HG03558 (cell line): Measurements from ENCODE around the gene SEC14L6.
"Not testable (repeated sequence)": the region's sequence is repeated elsewhere in the genome, so short reads cannot be mapped to it uniquely, and the experiment has no call there.

Experiments used
- ATAC-seq: cut with Tn5 transposase; IDR thresholded peaks from one replicate; pipeline ENCODE4 v1.9.1; 2021; ENCODE audit warnings: moderate number of reproducible peaks; ENCODE audit not compliant: unreplicated experiment; ENCODE audit errors: extremely low read depth

The SEC14L6 gene

DNA sequence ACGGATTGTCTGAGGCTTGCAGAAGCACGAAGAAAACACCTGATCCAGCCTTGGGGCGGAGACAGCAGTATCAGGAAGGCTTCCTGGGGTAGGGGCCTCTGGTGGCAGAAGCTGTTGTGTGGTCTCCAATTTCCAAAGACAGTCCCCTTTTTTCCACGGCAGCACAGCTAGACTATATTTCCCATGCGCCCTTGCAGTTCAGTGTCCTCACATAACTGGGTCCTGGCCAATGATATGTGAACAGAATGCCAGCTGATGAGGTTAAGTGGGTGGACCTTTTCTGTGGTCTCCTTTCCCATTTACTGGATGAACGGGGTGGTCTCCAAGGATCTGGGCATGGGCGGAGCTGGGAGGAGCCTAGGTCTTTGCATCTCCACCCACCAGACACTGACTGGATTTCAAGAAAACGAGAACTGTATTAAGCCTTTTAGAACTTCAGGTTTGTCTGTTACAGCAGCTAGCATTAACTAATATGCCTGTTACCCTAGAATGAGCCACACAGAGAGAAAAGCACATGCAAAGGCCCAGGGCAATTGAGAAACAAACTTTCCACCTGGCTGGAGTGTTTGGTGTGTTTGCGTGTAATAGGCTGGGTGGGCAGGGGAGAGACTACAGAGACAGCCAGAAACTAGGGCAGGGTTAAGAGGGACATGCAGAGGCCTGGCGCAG lies 21.7 kb upstream of the SEC14L6 start:
- no peak for ATAC-seq

DNA sequence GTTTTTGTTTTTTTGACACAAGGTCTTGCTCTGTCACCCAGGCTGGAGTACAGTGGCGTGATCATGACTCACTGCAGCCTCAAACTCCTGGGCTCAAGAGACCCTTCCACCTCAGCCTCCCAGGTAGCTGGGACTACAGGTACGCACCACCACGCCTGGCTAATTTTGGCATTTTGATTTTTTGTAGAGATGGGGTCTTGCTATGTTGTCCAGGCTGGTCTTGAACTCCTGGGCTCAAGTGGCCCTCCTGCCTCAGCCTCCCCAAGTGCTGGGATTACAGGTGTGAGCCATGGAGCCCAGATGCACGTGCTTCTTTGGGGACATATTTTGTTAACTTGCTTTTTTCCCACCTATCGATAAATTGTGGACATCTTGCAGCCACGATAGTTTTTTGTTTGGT lies 20.7 kb upstream of the SEC14L6 start:
- not testable (repeated sequence) for ATAC-seq

DNA sequence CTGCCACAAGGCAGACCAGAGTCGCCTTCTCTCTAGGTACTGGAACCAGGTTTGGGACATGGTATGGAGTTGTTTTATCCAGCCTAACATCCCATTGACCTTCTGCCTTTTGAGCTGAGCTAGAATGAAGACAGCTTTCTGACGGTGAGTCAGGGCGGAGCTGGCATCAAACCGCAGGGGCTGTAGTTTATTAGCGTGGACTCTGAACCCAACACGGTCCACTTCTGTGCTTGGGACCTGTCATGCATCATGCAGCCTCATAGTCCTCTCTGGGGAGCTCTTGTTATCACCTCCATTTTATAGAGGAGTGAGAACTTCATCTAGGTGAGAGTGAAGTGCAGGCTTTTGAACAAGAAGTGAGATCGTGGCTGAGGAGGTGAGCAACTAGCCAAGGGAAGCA lies 19.6 kb upstream of the SEC14L6 start:
- no peak for ATAC-seq

DNA sequence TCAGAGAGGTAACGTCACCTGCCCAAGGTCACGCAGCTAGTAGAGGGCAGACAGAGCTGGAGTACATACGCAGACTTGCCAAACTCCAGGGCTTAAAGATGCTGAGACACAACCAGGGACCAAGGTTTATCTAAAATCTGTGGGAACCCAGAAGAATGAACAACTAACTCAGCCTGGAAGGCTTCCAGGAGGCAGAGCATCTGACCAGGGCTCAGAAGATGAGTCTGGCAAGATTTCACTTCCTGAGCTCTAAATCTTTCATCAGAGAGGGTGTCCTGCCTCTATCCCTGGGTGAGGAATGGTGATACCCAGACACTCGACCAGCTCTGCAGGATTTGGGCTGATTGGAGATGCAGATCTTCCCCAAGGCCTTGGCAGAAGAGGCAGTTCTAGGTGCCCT lies 18.8 kb upstream of the SEC14L6 start:
- no peak for ATAC-seq

DNA sequence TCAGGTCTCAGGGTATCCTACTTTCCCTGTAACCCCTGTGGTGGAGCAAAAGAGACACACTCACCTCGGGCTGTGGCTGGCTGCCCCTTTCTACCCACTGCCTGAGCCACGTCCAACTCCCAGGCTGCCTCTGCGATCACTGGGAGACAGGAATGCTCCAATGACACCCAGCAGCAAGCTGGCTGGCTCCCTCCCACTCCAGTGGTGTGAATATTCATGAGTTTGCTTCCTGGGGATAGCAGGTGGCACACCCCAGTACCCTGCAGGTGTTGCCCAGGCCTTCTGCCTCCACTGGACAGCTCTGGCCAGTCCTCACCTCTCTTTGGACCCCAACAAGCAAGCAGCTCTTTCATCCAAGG lies 18.2 kb upstream of the SEC14L6 start:
- no peak for ATAC-seq

DNA sequence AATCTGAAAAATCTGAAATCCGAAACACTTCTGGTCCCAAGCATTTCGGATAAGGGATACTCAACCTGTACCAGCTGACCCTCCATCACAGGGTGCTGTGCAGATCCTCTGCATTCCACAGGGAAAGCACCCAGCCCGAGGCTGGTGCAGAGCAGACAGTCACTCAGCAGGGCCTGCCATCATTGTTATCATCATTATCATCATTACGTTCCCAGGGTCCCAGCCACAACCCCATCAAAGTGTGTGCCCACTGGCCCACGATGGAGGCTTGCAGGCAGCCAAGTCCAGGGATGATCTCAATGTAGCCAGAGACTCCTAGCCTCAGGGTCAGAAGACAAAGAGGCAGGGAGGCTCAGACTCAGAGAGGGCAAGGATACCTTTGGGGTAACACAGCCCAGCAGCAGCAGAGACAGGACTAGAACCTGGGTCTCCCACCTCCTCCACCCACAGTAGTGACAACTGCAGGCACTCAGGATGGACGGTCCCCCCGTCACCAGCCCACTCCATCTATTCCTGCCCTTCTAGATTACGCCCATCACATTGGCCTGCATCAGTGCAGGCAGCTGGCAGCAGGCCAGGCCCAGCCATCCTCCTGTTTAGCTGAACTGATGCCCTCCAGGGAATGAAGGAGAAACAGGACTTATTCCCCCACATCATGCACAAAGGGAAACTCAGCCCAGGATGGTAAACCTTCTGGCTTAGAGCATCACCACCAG lies 17.7 kb upstream of the SEC14L6 start:
- no peak for ATAC-seq

DNA sequence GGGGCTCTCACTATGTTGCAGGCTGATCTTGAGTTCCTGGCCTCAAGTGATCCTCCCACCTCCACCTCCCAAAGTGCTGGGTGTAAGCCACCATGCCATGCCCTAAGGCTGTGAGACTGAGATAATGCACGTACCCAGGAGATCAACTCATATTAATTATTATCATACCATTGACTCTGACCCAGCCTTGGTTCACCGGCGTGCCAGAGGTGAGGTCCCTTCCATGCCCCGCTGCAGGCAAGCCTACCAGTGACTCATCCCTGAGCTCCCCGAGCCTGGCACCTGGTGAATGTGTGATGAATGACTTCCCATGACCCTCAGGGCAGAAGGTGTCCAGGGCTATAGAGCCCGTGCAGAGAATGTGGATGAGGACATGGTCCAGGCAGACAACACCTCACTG lies 15.8 kb upstream of the SEC14L6 start:
- ATAC-seq = no peak

DNA sequence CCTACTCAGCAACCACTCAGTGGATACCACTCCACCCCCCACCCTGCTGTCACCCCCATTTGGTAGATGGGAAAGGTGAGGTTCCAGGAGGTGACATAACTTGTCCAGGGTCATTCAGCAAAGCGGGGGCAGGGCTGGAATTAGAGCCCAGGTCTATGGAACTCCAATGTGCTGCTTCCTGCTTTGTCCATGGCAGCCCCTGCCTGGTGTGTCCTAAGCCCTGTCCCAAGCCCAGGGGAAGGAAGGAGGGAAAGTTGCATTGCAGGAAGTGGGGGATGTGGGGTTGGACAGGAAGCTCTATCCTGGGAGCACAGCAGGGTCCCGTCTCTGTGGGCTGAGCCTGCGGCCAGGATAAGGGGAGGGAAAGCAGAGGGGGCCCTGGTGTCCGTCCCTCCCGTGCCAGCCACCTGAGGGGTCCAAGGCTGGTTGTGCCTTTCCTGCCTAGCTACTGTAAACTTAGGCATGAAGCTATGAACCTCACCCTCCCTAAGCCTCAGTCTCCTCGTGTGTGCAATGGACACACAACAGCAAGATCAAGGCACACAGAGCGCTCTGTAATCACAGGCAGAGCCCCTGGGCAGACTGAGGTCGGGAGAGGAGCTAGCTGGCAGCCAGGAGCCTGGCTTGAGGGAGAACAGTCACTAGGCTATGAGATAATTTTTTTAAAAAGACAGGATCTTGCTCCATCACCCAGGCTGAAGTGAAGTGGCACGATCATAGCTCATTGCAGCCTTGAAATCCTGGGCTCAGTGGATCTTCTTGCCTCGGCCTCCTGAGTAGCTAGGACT lies 15.1 kb upstream of the SEC14L6 start:
- ATAC-seq = no peak

DNA sequence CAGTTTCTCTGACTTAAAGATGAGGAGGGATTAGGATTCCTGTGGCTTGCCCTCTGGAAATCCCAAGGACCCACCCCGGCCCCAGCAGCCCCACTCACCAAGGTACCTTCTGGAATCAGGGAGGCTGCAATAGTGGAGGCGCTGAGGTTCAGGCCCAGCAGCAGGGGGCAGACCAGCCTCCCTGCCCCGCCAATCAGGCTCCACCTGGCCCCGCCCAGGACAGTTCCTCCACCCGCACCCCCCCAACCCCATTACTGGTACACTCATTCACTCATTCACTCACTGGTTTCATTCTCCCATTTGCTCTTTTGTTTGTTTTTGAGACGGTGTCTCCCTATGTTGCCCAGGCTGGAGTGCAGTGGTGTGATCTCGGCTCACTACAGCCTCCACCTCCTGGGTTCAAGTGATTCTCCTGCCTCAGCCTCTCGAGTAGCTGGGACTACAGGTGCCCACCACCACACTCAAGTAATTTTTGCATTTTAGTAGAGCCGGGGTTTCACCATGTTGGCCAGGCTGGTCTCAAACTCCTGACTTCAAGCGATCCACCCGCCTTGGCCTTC lies 14.2 kb upstream of the SEC14L6 start:
- ATAC-seq = not testable (repeated sequence)

DNA sequence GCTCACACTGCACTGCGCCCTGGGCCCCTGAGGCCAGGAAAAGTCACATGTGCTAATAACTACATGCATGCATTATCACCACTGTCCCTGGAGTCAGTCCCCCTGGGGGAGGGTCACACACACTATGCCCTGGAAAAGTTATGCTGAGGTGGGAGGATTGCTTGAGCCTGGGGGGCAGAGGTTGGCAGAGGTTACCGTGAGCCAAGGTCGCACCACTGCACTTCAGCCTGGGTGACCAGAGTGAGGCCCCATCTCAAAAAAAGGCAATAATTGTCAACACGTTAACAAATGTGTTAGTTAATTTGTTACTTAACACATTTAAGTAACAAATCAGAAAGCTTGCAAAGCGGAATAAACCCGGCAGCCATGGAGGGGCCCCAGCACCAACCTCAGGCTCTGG lies 13.3 kb upstream of the SEC14L6 start:
- no peak for ATAC-seq

DNA sequence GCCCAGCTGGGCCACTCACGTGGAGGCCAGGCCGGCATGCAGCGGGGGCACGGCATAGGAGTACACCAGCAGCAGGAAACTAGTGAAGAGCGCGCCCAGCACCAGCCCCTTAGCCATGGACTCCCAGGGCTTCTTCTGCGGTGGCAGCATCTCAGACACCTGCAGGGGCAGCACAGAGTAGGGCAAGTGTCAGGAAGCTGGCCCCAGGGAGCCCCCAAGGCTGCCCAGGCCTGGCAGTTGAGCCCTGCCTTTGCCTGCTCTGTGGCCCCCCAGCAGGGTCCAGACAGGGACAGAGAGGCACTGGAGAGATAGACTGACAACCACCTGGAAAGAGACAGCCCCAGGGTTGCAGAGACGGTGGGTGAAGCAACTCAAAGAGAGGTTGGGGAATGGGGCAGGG lies 10.7 kb upstream of the SEC14L6 start:
- ATAC-seq = no peak

DNA sequence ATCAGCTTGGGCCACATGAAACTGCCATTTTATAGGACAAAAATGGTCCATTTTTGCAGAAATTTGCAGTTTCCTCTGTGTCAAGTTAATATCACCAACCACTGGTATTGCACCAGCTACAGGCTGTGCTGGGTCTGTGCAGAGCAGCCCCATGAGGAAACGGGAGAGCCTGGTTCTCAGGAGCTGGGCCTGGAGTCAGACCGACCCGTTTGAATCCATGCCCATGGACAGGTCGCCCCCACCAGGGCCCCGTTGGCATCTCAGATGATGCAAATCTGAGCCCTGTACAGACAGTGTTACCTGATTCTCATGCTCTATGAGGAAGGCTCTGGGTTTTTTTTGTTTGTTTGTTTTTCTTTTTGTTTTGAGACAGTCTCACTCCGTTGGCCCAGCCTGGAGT lies 9.8 kb upstream of the SEC14L6 start:
- ATAC-seq = no peak

DNA sequence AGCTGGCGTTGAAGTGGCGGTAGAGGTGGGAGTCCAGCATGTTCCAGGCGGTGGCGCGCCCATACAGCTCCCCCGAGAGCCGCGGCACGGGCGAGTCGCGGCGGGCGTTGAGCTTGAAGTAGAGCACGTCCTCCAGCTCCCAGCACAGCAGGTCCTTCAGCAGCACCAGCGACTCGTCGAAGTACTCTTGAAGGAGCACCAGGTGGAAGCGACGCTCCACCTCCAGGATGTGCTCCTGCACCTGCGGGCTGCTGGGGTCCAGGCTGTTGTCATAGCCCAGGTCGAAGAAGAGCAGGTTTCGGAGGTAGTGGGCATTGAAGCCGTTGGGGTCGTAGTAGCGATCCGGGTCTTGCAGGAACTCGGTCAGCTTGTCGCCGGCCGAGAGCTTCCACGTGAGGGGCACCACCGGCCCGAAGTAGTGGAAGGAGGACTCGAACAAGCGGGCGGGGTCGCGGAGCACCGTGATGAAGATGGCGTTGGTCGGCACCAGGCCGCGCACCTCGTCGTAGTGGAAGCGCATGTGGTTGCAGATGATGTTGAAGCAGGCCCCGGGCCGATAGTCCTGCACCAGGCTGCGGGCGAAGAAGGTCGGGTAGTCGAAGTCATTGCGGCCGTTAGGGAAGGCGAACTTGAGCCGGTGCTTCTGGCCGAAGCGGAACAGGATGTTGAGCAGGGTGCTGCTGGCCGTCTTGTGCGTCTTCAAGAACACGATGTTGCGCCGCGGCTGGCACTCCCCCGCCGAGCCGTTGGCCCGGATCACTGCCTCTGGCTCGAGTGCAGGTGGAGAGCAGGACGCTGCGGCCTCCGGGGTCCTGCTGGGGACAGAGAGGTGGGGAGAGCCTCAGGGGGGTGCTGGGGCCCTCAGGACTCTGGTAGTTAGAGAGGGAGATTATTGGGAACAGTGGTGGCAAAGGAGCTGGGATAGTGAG lies 9.0 kb upstream of the SEC14L6 start:
- ATAC-seq = no peak

DNA sequence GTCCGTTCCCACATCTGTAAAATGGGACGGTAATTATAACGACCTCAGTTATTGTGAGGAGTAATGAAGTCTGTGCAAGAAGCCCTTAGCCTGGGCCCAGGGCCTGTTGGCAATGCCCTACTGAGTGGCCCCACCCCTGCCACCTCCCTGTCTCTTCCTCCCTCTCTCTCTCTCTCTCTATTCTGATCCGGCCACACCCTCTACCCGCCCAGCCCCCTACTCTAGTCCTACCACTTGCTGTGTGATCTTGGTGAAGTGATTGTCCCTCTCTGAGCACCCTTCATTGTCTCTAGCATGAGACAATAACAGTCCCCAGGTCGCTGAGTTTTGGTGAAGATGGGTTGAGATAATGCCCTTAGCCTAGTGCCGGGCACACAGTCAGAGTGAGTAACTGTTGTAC lies 7.4 kb upstream of the SEC14L6 start:
- no peak for ATAC-seq

DNA sequence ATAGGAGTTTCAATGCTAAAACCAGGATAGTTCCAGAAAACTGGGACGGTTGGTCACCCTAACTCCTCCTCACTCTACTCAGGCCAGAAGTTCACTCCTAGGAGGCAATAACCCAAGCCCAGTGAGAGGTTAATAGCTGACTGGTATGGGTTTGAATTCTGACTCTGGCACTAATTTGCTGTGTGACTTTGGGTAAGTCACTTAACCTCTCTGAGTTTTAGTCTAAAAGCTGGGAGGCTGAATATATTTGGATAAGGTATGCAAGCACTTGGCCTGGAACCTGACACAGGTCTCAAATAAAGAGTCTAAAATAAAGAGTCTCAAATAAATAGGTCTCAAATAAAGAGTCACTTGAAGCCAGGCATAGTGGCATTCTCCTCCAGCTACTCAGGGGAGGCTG lies 6.2 kb upstream of the SEC14L6 start:
- no peak for ATAC-seq

DNA sequence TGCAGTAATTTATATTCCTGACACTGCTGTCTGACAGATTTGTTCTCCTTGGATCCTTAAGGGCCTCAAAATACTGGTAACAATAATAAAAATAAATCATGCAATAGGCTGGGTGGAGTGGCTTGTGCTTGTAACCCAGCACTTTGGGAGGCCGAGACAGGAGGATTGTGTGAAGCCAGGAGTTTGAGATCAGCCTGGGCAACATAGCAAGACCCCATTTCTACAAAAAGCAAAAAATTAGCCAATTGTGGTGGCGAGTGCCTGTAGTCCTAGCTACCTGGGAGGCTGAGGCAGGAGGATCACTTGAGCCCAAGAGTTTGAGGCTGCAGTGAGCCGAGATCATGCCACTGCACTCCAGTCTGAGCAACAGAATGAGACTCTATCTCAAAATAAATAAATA lies 5.3 kb upstream of the SEC14L6 start:
- ATAC-seq = not testable (repeated sequence)

DNA sequence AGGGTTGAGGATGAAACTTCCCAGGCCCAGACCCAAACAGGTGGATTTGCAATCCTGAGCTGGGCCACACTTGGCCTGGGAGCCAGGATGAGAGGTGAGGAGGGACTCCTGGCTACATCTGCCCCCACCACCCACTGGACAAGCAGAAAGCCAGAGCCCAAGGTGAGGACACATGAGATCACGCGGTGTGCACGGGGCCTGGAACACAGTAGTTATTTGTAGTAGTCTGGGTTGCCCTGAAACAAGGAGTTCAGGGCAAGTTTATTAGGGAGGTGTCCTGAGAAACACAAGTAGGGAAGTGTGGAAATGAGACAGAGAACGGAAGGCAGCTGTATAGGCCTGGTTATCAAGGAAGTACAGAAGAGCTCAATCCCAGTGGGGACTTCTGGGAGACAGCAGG lies 647 bp upstream of the SEC14L6 start:
- no peak for ATAC-seq

DNA sequence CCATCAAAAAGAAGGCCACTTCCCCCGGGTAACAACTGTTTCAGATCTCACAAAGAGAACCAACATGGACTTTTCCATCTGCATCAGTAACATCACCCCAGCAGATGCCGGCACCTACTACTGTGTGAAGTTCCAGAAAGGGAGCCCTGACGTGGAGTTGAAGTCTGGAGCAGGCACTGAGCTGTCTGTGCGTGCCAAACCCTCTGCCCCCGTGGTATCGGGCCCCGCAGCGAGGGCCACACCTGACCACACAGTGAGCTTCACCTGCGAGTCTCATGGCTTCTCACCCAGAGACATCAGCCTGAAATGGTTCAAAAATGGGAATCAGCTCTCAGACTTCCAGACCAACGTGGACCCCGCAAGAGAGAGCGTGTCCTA lies 3.7 kb downstream of the SEC14L6 start:
- no peak for ATAC-seq

DNA sequence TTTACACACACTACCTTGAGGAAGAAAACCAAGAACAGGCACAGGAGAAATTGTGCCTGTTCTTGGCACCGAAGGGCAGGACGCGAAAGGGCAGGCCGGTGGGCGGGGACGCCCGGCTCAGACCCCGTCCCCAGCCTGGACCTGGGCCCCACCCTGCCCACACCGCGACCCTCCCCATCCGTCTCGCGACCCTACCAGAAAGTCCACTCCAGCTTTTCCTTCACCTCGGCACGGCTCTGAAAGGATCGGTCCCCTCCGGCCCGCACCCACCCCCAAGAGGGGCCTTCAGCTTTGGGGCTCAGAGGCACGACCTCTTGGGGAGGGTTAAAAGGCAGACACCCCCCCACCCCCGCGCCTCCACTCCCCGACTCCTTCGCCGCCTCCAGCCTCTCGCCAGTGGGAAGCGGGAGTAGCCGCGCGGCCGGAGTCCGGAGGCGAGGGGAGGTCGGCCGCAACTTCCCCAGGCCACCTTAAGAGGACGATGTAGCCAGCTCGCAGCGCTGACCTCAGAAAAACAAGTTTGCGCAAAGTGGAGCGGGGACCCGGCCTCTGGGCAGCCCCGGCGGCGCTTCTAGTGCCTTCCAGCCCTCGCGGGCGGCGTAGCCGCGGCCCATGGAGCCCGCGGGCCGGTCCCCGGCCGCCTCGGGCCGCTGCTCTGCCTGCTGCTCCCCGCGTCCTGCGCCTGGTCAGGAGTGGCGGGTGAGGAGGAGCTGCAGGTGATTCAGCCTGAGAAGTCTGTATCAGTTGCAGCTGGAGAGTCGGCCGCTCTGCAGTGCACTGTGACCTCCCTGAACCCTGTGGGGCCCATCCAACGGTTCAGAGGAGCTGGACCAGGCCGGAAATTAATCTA lies 4.4 kb downstream of the SEC14L6 start:
- no peak for ATAC-seq
